Activated CD4-positive, alpha-beta T cell treated with anti-CD3 and anti-CD28 coated beads, Interleukin-2, amount 10 ng/mL, durations not matched to agents 24 days and 14 days (primary cell): ENCODE measurements around the gene NABP2. TPM values are rescaled to one million over a fixed set of nuclear protein-coding genes. Genes with fewer than 3 reads are reported as not detected.

Experiments used
- DNase-seq: peaks from one replicate; pipeline ENCODE4 v3.0.0; 2022
- H3K27ac Mint-ChIP-seq: one replicate; pipeline ENCODE4 v1.8.0; 2022; ENCODE audit warnings: mild to moderate bottlenecking, mixed read lengths
- H3K27me3 Mint-ChIP-seq: one replicate; pipeline ENCODE4 v1.8.0; 2022; ENCODE audit warnings: mixed read lengths
- H3K36me3 Mint-ChIP-seq: one replicate; pipeline ENCODE4 v1.8.0; 2022; ENCODE audit warnings: low read depth, mild to moderate bottlenecking, mixed read lengths
- H3K4me1 Mint-ChIP-seq: one replicate; pipeline ENCODE4 v1.8.0; 2021; ENCODE audit warnings: mixed read lengths
- H3K4me3 Mint-ChIP-seq: one replicate; pipeline ENCODE4 v1.8.0; 2022; ENCODE audit warnings: mild to moderate bottlenecking, moderate library complexity, mixed read lengths
- H3K9me3 Mint-ChIP-seq: one replicate; pipeline ENCODE4 v1.8.0; 2021; ENCODE audit warnings: mixed read lengths
- intact Hi-C: fragments of 100-400 bp; cut with micrococcal nuclease; formaldehyde crosslinking; loops from one replicate; pipeline ENCODE4 v1.15.1; 2023
- total RNA-seq: library from RNA; stranded (reverse); gene quantifications from 2 replicates; pipeline ENCODE4 v1.2.3, GENCODE V29; 2022

Gene NABP2
- total RNA-seq, 1 donor from 2014 or later: 94.7 TPM

- Mint-ChIP-seq H3K36me3 (peaks cover 16% of the 10 kb centered on the region), H3K27ac (peak within 1 kb of the TSS; percentile 95), H3K4me3 (peak within 1 kb of the TSS; percentile 100), H3K9me3 (no peaks in the 10 kb centered on the region), H3K4me1 (peaks cover 39% of the 10 kb centered on the region), H3K27me3 (no peaks in the 10 kb centered on the region)
- intact Hi-C loops: loop anchor here (1.0 to 5.0 kb wide), 4 partner anchors 69 to 405 kb away; partner anchors contain the start of genes CS, MYL6B, ORMDL2 and SARNP
- peak; percentile 98 for DNase-seq
Observed at GRCh38 chr12:56221757-56222530, 2.2 kb upstream of the NABP2 start, which contains the start of gene RNF41. RNF41 (minus strand) TSS chr12:56221922; CDS start chr12:56214047, 7,875 bp downstream.

- DNase-seq: no peak
- intact Hi-C loops: loop anchor here (1.0 to 5.0 kb wide), 4 partner anchors 70 to 405 kb away; partner anchors contain the start of genes CS, MYL6B, ORMDL2 and SARNP
- Mint-ChIP-seq H3K4me3 (peak overlapping the region; percentile 100), H3K27me3 (no peaks in the 10 kb centered on the region), H3K36me3 (peaks cover 19% of the 10 kb centered on the region), H3K27ac (peak overlapping the region; percentile 95), H3K9me3 (no peaks in the 10 kb centered on the region), H3K4me1 (peaks cover 39% of the 10 kb centered on the region)
Observed at GRCh38 chr12:56222531-56222895, 1.6 kb upstream of the NABP2 start.

GRCh38 chr12:56223571-56224101 lies 506 bp upstream of the NABP2 start:
- DNase-seq: peak; percentile 60
- Mint-ChIP-seq H3K4me1 (peaks cover 39% of the 10 kb centered on the region), H3K36me3 (peaks cover 19% of the 10 kb centered on the region), H3K9me3 (no peaks in the 10 kb centered on the region), H3K4me3 (peak overlapping the region; percentile 100), H3K27ac (peak overlapping the region; percentile 85), H3K27me3 (no peaks in the 10 kb centered on the region)
- intact Hi-C loops: loop anchor here (1.0 to 5.0 kb wide), 5 partner anchors 30 to 406 kb away; partner anchors contain the start of genes ANKRD52, MYL6B, ORMDL2 and SARNP

- H3K36me3 Mint-ChIP-seq: peaks cover 22% of the 10 kb centered on the region
- no peaks in the 10 kb centered on the region for H3K27me3 Mint-ChIP-seq
- intact Hi-C loops: loop anchor here (1.0 to 5.0 kb wide), 4 partner anchors 32 to 408 kb away; partner anchors contain the start of genes ANKRD52, ORMDL2 and SARNP
- H3K4me1 Mint-ChIP-seq: peaks cover 37% of the 10 kb centered on the region
- H3K27ac Mint-ChIP-seq: peak overlapping the region; percentile 85
- no peaks in the 10 kb centered on the region for H3K9me3 Mint-ChIP-seq
- peak overlapping the region; percentile 100 for H3K4me3 Mint-ChIP-seq
- DNase-seq: no peak
Observed at GRCh38 chr12:56224954-56225353, 812 bp downstream of the NABP2 start.

- DNase-seq: no peak
- H3K27me3 Mint-ChIP-seq: no peaks in the 10 kb centered on the region
- intact Hi-C loops: no loop called here
- H3K4me3 Mint-ChIP-seq: no peak overlapping the region
- peaks cover 15% of the 10 kb centered on the region for H3K4me1 Mint-ChIP-seq
- no peaks in the 10 kb centered on the region for H3K9me3 Mint-ChIP-seq
- H3K36me3 Mint-ChIP-seq: peaks cover 22% of the 10 kb centered on the region
- no peak overlapping the region for H3K27ac Mint-ChIP-seq
Observed at GRCh38 chr12:56229082-56229481, 4.9 kb downstream of the NABP2 start.

- no peak within 1 kb of the TSS for H3K27ac Mint-ChIP-seq
- no peak for DNase-seq
- no peaks in the 10 kb centered on the region for H3K9me3 Mint-ChIP-seq
- H3K4me1 Mint-ChIP-seq: peaks cover 11% of the 10 kb centered on the region
- no peak within 1 kb of the TSS for H3K4me3 Mint-ChIP-seq
- H3K36me3 Mint-ChIP-seq: peaks cover 22% of the 10 kb centered on the region
- no peaks in the 10 kb centered on the region for H3K27me3 Mint-ChIP-seq
- intact Hi-C loops: no loop called here
Observed at GRCh38 chr12:56229916-56230431, 5.8 kb downstream of the NABP2 start, which contains the start of gene SLC39A5. SLC39A5 (plus strand) TSS chr12:56230051; CDS start chr12:56231275, 1,224 bp downstream.

- intact Hi-C loops: no loop called here
- H3K27me3 Mint-ChIP-seq: no peaks in the 10 kb centered on the region
- H3K27ac Mint-ChIP-seq: no peak overlapping the region
- H3K4me3 Mint-ChIP-seq: no peak overlapping the region
- peaks cover 4% of the 10 kb centered on the region for H3K4me1 Mint-ChIP-seq
- H3K9me3 Mint-ChIP-seq: no peaks in the 10 kb centered on the region
- H3K36me3 Mint-ChIP-seq: peaks cover 16% of the 10 kb centered on the region
- DNase-seq: no peak
Observed at GRCh38 chr12:56230432-56231183, 6.5 kb downstream of the NABP2 start.

- intact Hi-C loops: no loop called here
- no peaks in the 10 kb centered on the region for H3K27me3 Mint-ChIP-seq
- H3K9me3 Mint-ChIP-seq: no peaks in the 10 kb centered on the region
- H3K27ac Mint-ChIP-seq: no peak overlapping the region
- DNase-seq: no peak
- H3K4me1 Mint-ChIP-seq: peaks cover 2% of the 10 kb centered on the region
- H3K36me3 Mint-ChIP-seq: peaks cover 13% of the 10 kb centered on the region
- no peak overlapping the region for H3K4me3 Mint-ChIP-seq
Observed at GRCh38 chr12:56231184-56231582, 7.0 kb downstream of the NABP2 start.

- Mint-ChIP-seq H3K4me1 (no peaks in the 10 kb centered on the region), H3K27me3 (no peaks in the 10 kb centered on the region), H3K9me3 (no peaks in the 10 kb centered on the region), H3K36me3 (peaks cover 6% of the 10 kb centered on the region), H3K4me3 (no peak overlapping the region), H3K27ac (no peak overlapping the region)
- DNase-seq: no peak
- intact Hi-C loops: no loop called here
Observed at GRCh38 chr12:56234746-56235436, 10.7 kb downstream of the NABP2 start.

- Mint-ChIP-seq H3K27ac (no peak overlapping the region), H3K4me1 (no peaks in the 10 kb centered on the region), H3K27me3 (no peaks in the 10 kb centered on the region), H3K36me3 (peaks cover 5% of the 10 kb centered on the region), H3K4me3 (no peak overlapping the region), H3K9me3 (no peaks in the 10 kb centered on the region)
- intact Hi-C loops: no loop called here
- no peak for DNase-seq
Observed at GRCh38 chr12:56236091-56236490, 11.9 kb downstream of the NABP2 start.

GRCh38 chr12:56236985-56237384 lies 12.8 kb downstream of the NABP2 start:
- H3K27me3 Mint-ChIP-seq: no peaks in the 10 kb centered on the region
- no peak overlapping the region for H3K27ac Mint-ChIP-seq
- H3K4me3 Mint-ChIP-seq: no peak overlapping the region
- intact Hi-C loops: no loop called here
- no peaks in the 10 kb centered on the region for H3K9me3 Mint-ChIP-seq
- no peaks in the 10 kb centered on the region for H3K4me1 Mint-ChIP-seq
- H3K36me3 Mint-ChIP-seq: peaks cover 12% of the 10 kb centered on the region
- DNase-seq: no peak

GRCh38 chr12:56237552-56237951 lies 13.4 kb downstream of the NABP2 start:
- Mint-ChIP-seq H3K9me3 (no peaks in the 10 kb centered on the region), H3K4me3 (no peak overlapping the region), H3K27ac (no peak overlapping the region), H3K4me1 (peaks cover 4% of the 10 kb centered on the region), H3K36me3 (peaks cover 17% of the 10 kb centered on the region), H3K27me3 (no peaks in the 10 kb centered on the region)
- no peak for DNase-seq
- intact Hi-C loops: no loop called here
